HL-60 (cell line): ENCODE data around the gene CRYZ.

ENCODE experiments used
- DNase-seq, 2 experiments: peaks; one replicate each; pipeline ENCODE4 v3.0.0-alpha.2; 2010 to 2020; ENCODE audit warnings: low read depth in 1 of 2, low spot score in 1 of 2
- H3K27ac ChIP-seq: fragments of 250-450 bp; sonication (Bioruptor Pico); replicated peaks from 2 replicates; pipeline ENCODE4 v1.5.1; 2020; ENCODE audit warnings: mild to moderate bottlenecking, moderate library complexity
- H3K27me3 ChIP-seq: fragments of 250-450 bp; sonication (Bioruptor Pico); 2 replicates; pipeline ENCODE4 v1.5.1; 2021; ENCODE audit warnings: mild to moderate bottlenecking, moderate library complexity; ENCODE audit not compliant: insufficient read depth, poor library complexity, severe bottlenecking
- H3K4me3 ChIP-seq: replicated peaks from 2 replicates; pipeline ENCODE4 v1.5.1; 2011; ENCODE audit warnings: mild to moderate bottlenecking, control low read depth, low read length; ENCODE audit not compliant: insufficient read depth
- CTCF ChIP-seq: IDR thresholded peaks from one replicate; pipeline ENCODE4 v1.5.1; 2011; ENCODE audit warnings: low read length, control low read depth, inconsistent platforms; ENCODE audit not compliant: insufficient read depth
- GABPA ChIP-seq: IDR thresholded peaks from 2 replicates; pipeline ENCODE4 v1.6.1; 2012; ENCODE audit warnings: low read depth
- POLR2AphosphoS5 ChIP-seq: IDR thresholded peaks from 2 replicates; pipeline ENCODE4 v1.6.1; 2012; ENCODE audit warnings: low read depth
- SPI1 ChIP-seq: IDR thresholded peaks from 2 replicates; pipeline ENCODE4 v1.6.1; 2012; ENCODE audit warnings: low read depth, mild to moderate bottlenecking, borderline replicate concordance
- TF ChIP-seq, protein P1 (sequence below): IDR thresholded peaks from 2 replicates; pipeline ENCODE4 v1.6.1; 2012; ENCODE audit warnings: low read depth; ENCODE audit not compliant: insufficient replicate concordance

The CRYZ gene

DNA sequence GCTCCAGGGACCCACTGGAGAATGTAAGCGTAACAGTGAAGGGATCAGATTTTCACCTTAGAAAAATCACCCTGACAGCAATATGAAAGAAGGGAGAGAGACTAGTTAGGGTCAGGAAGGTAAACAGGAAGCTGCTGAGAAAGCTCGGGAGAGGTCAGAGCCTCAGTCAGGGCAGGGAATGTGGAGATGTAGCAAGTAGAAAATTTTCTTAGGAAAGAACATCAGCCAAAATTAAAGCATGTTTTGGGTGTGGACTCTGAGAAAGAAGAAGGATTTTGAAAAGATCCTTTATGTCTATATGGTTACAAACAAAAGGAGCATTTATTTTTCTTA lies 42.5 kb downstream of the CRYZ start:
- no peak overlapping the region for H3K27ac ChIP-seq
- H3K4me3 ChIP-seq: no peak overlapping the region
- TF ChIP-seq SPI1 (no peak), POLR2AphosphoS5 (no peak), GABPA (no peak), CTCF (no peak)
- TF ChIP-seq, protein P1, sequence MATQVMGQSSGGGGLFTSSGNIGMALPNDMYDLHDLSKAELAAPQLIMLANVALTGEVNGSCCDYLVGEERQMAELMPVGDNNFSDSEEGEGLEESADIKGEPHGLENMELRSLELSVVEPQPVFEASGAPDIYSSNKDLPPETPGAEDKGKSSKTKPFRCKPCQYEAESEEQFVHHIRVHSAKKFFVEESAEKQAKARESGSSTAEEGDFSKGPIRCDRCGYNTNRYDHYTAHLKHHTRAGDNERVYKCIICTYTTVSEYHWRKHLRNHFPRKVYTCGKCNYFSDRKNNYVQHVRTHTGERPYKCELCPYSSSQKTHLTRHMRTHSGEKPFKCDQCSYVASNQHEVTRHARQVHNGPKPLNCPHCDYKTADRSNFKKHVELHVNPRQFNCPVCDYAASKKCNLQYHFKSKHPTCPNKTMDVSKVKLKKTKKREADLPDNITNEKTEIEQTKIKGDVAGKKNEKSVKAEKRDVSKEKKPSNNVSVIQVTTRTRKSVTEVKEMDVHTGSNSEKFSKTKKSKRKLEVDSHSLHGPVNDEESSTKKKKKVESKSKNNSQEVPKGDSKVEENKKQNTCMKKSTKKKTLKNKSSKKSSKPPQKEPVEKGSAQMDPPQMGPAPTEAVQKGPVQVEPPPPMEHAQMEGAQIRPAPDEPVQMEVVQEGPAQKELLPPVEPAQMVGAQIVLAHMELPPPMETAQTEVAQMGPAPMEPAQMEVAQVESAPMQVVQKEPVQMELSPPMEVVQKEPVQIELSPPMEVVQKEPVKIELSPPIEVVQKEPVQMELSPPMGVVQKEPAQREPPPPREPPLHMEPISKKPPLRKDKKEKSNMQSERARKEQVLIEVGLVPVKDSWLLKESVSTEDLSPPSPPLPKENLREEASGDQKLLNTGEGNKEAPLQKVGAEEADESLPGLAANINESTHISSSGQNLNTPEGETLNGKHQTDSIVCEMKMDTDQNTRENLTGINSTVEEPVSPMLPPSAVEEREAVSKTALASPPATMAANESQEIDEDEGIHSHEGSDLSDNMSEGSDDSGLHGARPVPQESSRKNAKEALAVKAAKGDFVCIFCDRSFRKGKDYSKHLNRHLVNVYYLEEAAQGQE: no peak
- no peak for DNase-seq
- H3K27me3 ChIP-seq: no peaks in the 10 kb centered on the region

GRCh38 chr1:74689621-74690363 lies 43.1 kb downstream of the CRYZ start:
- DNase-seq: peak; percentile 6 to 43
- H3K27ac ChIP-seq: no peak overlapping the region
- H3K4me3 ChIP-seq: no peak overlapping the region
- TF ChIP-seq, protein P1: no peak
- peak; percentile 58 for TF ChIP-seq CTCF
- H3K27me3 ChIP-seq: no peaks in the 10 kb centered on the region

DNA sequence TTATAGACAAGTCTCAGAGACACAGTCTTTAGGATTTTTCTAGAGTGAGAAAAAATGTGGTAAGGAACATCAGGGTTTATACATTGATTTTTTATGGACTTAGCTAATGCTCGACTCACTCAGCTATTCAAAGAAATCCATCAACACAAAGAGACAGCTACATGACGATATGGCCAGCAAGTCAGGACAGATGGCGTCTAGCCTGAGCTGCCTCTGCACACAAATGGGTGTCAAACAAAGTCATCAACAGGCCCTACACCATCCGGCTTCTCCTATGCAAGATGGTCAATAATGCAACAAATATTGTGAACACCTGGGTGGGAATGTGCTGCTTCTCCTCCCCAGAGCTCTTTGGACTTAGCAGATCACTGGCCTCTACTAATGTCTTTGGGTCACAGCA lies 45.9 kb downstream of the CRYZ start:
- no peak overlapping the region for H3K27ac ChIP-seq
- TF ChIP-seq, protein P1: no peak
- TF ChIP-seq POLR2AphosphoS5 (no peak), CTCF (no peak)
- H3K4me3 ChIP-seq: no peak overlapping the region
- DNase-seq: no peak
- H3K27me3 ChIP-seq: no peaks in the 10 kb centered on the region
